Keratinocyte (primary cell): ENCODE results near the gene RBM17. TPM values are rescaled to one million over a fixed set of nuclear protein-coding genes. Genes with fewer than 3 reads are reported as not detected.

Experiments
- DNase-seq: peaks from one replicate; pipeline ENCODE4 v3.0.0-alpha.2; 2011; ENCODE audit warnings: low read depth, missing footprints, low spot score
- FAIRE-seq: peaks from 2 replicates; lab custom pipeline; 2011; peaks lifted over from hg19 to GRCh38; lab: Jason Lieb, UNC
- H2AFZ ChIP-seq: 2 replicates; pipeline ENCODE4 v1.6.0; 2012; ENCODE audit warnings: low read length, control low read depth, inconsistent platforms; ENCODE audit not compliant: control insufficient read depth
- H3K27ac ChIP-seq: 2 replicates; pipeline ENCODE4 v1.5.1; 2011; ENCODE audit warnings: low read length; ENCODE audit not compliant: control insufficient read depth, insufficient read depth
- H3K27me3 ChIP-seq: 3 replicates; pipeline ENCODE4 v1.6.0; 2011; ENCODE audit warnings: low read length; ENCODE audit not compliant: control insufficient read depth, insufficient read depth; ENCODE audit errors: extremely low read depth
- H3K36me3 ChIP-seq, 2 experiments: 2 replicates in 1 of 2; 3 replicates in 1 of 2; pipeline ENCODE4 v1.5.1; 2011; ENCODE audit warnings: low read length in 2 of 2, mild to moderate bottlenecking in 1 of 2; ENCODE audit not compliant: control insufficient read depth in 2 of 2, insufficient read depth in 2 of 2; ENCODE audit errors: extremely low read depth in 1 of 2
- H3K4me1 ChIP-seq: 3 replicates; pipeline ENCODE4 v1.5.1; 2011; ENCODE audit warnings: low read length; ENCODE audit not compliant: control insufficient read depth, insufficient read depth; ENCODE audit errors: extremely low read depth
- H3K4me2 ChIP-seq: 3 replicates; pipeline ENCODE4 v1.6.0; 2011; ENCODE audit warnings: low read depth, low read length; ENCODE audit not compliant: control insufficient read depth, insufficient read depth; ENCODE audit errors: extremely low read depth
- H3K4me3 ChIP-seq, 3 experiments: fragments of 200-600 bp in 1 of 3; sonication (generic) in 1 of 3; 2 replicates in 2 of 3; 3 replicates in 1 of 3; pipeline ENCODE4 v1.5.1; 2011 to 2016; ENCODE audit warnings: low read length in 3 of 3, mild to moderate bottlenecking in 3 of 3, control low read depth in 2 of 3, inconsistent platforms in 1 of 3, low read depth in 1 of 3, mixed read lengths in 1 of 3, mixed run types in 1 of 3, moderate library complexity in 1 of 3; ENCODE audit not compliant: control insufficient read depth in 2 of 3, insufficient read depth in 2 of 3; ENCODE audit errors: extremely low read depth in 1 of 3
- H3K79me2 ChIP-seq: 2 replicates; pipeline ENCODE4 v1.6.0; 2012; ENCODE audit warnings: low read length; ENCODE audit not compliant: control insufficient read depth, insufficient read depth
- H3K9ac ChIP-seq: 3 replicates; pipeline ENCODE4 v1.6.0; 2011; ENCODE audit warnings: low read length; ENCODE audit not compliant: control insufficient read depth, insufficient read depth; ENCODE audit errors: extremely low read depth
- H3K9me1 ChIP-seq: 3 replicates; pipeline ENCODE4 v1.6.0; 2011; ENCODE audit warnings: low read length; ENCODE audit not compliant: control insufficient read depth, insufficient read depth; ENCODE audit errors: extremely low read depth
- H3K9me3 ChIP-seq: 2 replicates; pipeline ENCODE4 v1.5.1; 2012; ENCODE audit warnings: low read depth, low read length; ENCODE audit not compliant: control insufficient read depth
- H4K20me1 ChIP-seq: 3 replicates; pipeline ENCODE4 v1.6.0; 2011; ENCODE audit warnings: low read length; ENCODE audit not compliant: control insufficient read depth, insufficient read depth; ENCODE audit errors: extremely low read depth
- EZH2 ChIP-seq: IDR thresholded peaks from one replicate; pipeline ENCODE4 v1.6.1; 2012; ENCODE audit warnings: inconsistent platforms, mild to moderate bottlenecking, low read length, moderate library complexity
- dilution Hi-C: fragments of 300-500 bp; cut with MboI; formaldehyde crosslinking; loops from one replicate; pipeline ENCODE4 v1.7.0; 2020; ENCODE audit warnings: low sequenced_read_pairs; ENCODE audit not compliant: extremely low pct_ligation_motif_present
- polyA plus RNA-seq, 5 experiments: library from polyadenylated mRNA; depleted of rRNA in 3 of 5; stranded (reverse) in 3 of 5; stranded (forward) in 1 of 5; unstranded in 1 of 5; fragments of >200 nt; gene quantifications; 1 replicate in 1 of 5; 2 replicates in 3 of 5; 3 replicates in 1 of 5; pipeline versions ENCODE4 v1.2.1 to v1.2.3, GENCODE V29; 2011 to 2012; ENCODE audit warnings: missing spikeins in 2 of 5, low read depth in 1 of 5, low replicate concordance in 1 of 5
- TF ChIP-seq, protein P1 (sequence below), 3 experiments: IDR thresholded peaks in 1 of 3; conservative IDR thresholded peaks in 1 of 3; optimal IDR thresholded peaks in 1 of 3; 2 replicates in 2 of 3; 3 replicates in 1 of 3; pipeline versions ENCODE3 to v1.5.1; 2011; ENCODE audit warnings: low read length in 3 of 3, mild to moderate bottlenecking in 3 of 3, moderate library complexity in 2 of 3, control low read depth in 1 of 3, inconsistent platforms in 1 of 3; ENCODE audit not compliant: insufficient read depth in 2 of 3; ENCODE audit errors: extremely low read depth in 1 of 3

RBM17 gene
- polyA plus RNA-seq, 1 donor (not counting 4 experiments of a cell fraction or from before 2014, with no cell fraction given) = 54.8 TPM

DNA sequence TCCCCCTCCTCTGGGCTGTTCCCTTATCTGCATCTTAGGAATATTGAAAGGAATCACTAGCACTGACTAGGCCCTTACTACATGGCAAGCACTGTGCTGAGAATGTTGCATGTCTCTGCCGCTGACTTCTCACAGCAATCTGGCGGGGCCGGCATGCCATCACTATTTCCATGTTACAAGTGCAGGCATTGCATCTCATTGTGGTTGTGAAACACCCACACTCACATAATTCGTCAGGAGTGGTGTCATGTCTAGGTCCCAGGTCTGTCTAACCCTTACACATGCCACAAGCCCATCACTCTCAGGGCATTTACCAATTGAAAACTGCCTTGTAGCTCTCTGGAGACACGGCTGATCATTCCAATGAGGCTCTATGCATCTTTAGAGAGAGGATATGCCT lies 18.2 kb upstream of the RBM17 start:
- FAIRE-seq = no peak
- TF ChIP-seq EZH2 = no peak
- TF ChIP-seq, protein P1, sequence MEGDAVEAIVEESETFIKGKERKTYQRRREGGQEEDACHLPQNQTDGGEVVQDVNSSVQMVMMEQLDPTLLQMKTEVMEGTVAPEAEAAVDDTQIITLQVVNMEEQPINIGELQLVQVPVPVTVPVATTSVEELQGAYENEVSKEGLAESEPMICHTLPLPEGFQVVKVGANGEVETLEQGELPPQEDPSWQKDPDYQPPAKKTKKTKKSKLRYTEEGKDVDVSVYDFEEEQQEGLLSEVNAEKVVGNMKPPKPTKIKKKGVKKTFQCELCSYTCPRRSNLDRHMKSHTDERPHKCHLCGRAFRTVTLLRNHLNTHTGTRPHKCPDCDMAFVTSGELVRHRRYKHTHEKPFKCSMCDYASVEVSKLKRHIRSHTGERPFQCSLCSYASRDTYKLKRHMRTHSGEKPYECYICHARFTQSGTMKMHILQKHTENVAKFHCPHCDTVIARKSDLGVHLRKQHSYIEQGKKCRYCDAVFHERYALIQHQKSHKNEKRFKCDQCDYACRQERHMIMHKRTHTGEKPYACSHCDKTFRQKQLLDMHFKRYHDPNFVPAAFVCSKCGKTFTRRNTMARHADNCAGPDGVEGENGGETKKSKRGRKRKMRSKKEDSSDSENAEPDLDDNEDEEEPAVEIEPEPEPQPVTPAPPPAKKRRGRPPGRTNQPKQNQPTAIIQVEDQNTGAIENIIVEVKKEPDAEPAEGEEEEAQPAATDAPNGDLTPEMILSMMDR (optimal IDR thresholded peaks at IDR 0.05 in 1 of 3, IDR thresholded peaks at IDR 0.05 in 1 of 3, conservative IDR thresholded peaks at IDR 0.05 in 1 of 3; ENCODE audit: extremely low read depth in 1 of 3, insufficient read depth in 2 of 3, low read length in 3 of 3) = no peak
- H3K9ac ChIP-seq = no peak overlapping the region
- no peak overlapping the region for H2AFZ ChIP-seq
- no peaks in the 10 kb centered on the region for H3K9me3 ChIP-seq
- no peaks in the 10 kb centered on the region for H3K79me2 ChIP-seq
- H3K4me2 ChIP-seq = no peak overlapping the region
- H3K4me1 ChIP-seq = no peaks in the 10 kb centered on the region
- peaks cover 20% of the 10 kb centered on the region for H3K27me3 ChIP-seq
- H3K9me1 ChIP-seq = no peaks in the 10 kb centered on the region
- dilution Hi-C loops = no loop called here
- no peaks in the 10 kb centered on the region for H4K20me1 ChIP-seq
- no peak overlapping the region for H3K4me3 ChIP-seq
- DNase-seq = no peak
- H3K27ac ChIP-seq = no peak overlapping the region
- no peaks in the 10 kb centered on the region for H3K36me3 ChIP-seq

DNA sequence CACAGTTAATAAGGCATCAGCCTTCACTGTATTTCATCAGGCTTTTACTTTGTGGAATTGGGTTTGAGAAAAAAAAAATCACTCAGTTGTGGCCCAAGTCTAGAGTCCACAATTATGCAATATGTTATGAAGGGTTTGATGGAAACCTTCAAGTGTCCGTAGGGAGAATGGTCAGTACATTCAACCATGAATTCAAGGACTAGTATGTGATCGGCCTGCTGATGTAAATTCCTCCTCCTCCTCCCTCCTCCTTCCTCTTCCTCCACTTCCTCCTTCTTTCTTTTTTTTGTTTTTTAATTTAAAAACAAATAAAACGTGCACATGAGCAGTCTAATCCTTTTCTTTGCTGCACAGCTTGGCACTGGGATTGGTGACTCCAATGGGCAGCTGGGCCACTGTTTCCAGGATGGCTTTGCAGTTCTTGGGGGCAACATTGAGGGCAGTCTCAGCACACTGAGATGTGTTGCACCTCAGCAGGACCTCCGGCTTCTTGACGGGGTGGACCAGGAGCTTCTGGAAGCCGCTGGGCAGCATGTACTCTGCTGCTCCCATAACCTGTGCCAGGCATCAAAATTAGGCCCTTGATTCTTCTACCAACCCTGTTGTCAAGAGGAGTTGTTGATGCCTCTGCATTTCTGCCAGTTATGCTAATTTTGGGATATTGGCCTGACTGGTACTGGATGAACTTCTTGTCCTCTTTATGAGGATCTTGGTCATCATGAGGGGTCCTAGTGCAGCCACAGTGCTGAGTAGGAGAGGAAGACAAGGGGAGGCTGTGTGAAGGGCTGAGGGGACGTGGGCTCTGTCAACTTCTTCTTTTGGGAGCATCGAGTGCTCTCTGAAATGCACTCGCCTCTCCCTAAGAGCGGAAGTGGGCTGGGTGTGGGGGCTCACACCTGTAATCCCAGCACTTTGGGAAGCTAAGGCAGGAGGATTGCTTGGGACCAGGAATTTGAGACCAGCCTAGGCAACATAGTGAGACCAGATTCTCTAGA lies 17.4 kb upstream of the RBM17 start:
- Histone ChIP-seq H3K36me3 (no peaks in the 10 kb centered on the region), H2AFZ (no peak overlapping the region), H3K27ac (no peak overlapping the region), H3K4me3 (no peak overlapping the region), H3K27me3 (peaks cover 23% of the 10 kb centered on the region), H4K20me1 (no peaks in the 10 kb centered on the region), H3K9ac (no peak overlapping the region), H3K9me1 (no peaks in the 10 kb centered on the region), H3K4me2 (no peak overlapping the region), H3K79me2 (no peaks in the 10 kb centered on the region), H3K4me1 (no peaks in the 10 kb centered on the region), H3K9me3 (no peaks in the 10 kb centered on the region)
- TF ChIP-seq, protein P1 (optimal IDR thresholded peaks at IDR 0.05 in 1 of 3, IDR thresholded peaks at IDR 0.05 in 1 of 3, conservative IDR thresholded peaks at IDR 0.05 in 1 of 3; ENCODE audit: extremely low read depth in 1 of 3, insufficient read depth in 2 of 3, low read length in 3 of 3) = no peak
- no peak for TF ChIP-seq EZH2
- dilution Hi-C loops = no loop called here
- no peak for DNase-seq
- FAIRE-seq = no peak
